ENCODE results near the gene EEPD1.

EEPD1 gene

DNA sequence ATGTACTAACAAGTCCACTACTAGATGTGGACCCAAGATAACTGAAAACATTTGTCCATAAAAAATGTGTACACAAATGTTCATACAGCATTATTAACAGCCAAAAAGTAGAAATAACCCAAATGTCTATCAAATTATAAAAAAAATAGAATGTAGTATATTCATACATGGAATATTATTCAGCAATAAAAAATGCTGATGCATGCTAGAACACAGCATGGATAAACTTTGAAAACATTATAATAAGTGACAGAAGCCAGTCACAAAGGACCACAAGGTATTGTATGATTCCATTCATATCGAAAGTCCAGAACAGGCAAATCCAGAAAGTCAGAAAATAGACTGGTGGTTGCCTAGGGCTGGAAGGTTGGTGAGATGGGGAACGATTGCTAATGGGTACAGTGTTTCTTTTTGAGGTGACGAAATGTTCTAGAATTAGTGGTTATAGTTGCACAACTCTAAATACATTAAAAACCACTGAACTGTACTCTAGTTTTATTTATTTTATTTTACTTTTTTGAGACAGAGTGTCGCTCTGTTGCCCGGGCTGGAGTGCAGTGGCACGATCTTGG lies 193.3 kb downstream of the EEPD1 start:
- H3K27ac ChIP-seq (ENCODE audit: low read depth, low read length): no peak overlapping the region
- no peaks in the 10 kb centered on the region for H3K9me3 ChIP-seq (ENCODE audit: control insufficient read depth in 1 of 2, low read length in 2 of 2)
- no peaks in the 10 kb centered on the region for H3K4me1 ChIP-seq (ENCODE audit: control insufficient read depth in 1 of 2, insufficient read depth in 2 of 2, low read length in 2 of 2)
- no peaks in the 10 kb centered on the region for H3K36me3 ChIP-seq (ENCODE audit: control insufficient read depth in 1 of 2, insufficient read depth in 2 of 2, low read length in 2 of 2)
- H3K9ac ChIP-seq (ENCODE audit: low read depth in 1 of 2, low read length in 2 of 2): no peak overlapping the region
- H3K4me3 ChIP-seq (ENCODE audit: low read depth in 1 of 2, low read length in 2 of 2): no peak overlapping the region
- H3K27me3 ChIP-seq (ENCODE audit: control insufficient read depth in 1 of 2, insufficient read depth in 2 of 2, low read length in 2 of 2): no peaks in the 10 kb centered on the region

DNA sequence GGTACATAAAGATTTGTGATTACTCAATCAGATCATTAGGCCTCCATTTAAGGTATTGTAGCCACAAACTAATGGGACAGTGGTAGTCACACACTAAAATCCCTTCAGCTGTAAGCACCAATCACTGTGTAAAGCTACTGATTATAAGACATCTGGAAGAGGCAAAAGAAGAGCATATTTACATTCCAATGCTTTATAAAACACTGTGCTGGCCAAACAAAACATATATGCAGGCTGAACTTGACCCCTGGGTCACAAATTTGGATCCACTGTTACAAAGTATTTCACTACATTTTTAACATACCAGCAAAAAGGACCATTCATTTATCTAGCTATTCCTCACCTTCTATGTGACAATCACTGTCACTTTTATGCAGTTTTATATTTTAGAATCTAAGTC lies 195.2 kb downstream of the EEPD1 start:
- Histone ChIP-seq H3K9me3 (ENCODE audit: control insufficient read depth in 1 of 2, low read length in 2 of 2) (no peaks in the 10 kb centered on the region), H3K27ac (ENCODE audit: low read depth, low read length) (no peak overlapping the region), H3K27me3 (ENCODE audit: control insufficient read depth in 1 of 2, insufficient read depth in 2 of 2, low read length in 2 of 2) (no peaks in the 10 kb centered on the region), H3K4me1 (ENCODE audit: control insufficient read depth in 1 of 2, insufficient read depth in 2 of 2, low read length in 2 of 2) (no peaks in the 10 kb centered on the region), H3K36me3 (ENCODE audit: control insufficient read depth in 1 of 2, insufficient read depth in 2 of 2, low read length in 2 of 2) (no peaks in the 10 kb centered on the region), H3K9ac (ENCODE audit: low read depth in 1 of 2, low read length in 2 of 2) (no peak overlapping the region), H3K4me3 (ENCODE audit: low read depth in 1 of 2, low read length in 2 of 2) (no peak overlapping the region)

DNA sequence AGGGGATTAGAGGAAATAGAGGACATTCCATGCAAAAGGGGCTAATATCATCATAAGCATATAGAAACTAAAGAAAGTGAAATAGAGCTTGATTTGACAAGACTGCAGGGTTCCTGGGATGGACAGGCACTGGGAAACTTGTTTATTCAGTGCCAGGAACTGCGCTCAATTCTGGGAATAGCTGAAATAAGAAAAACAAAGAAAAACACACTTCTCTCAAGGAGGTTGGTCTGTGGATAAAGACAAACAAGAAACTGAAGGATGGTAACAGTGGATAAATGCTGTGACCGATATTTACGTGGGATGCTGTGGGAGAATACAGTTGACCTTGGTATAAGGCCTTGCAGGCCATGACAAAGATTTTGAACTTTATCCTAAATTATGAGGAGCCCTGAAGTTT lies 195.7 kb downstream of the EEPD1 start:
- Histone ChIP-seq H3K27ac (ENCODE audit: low read depth, low read length) (no peak overlapping the region), H3K9me3 (ENCODE audit: control insufficient read depth in 1 of 2, low read length in 2 of 2) (no peaks in the 10 kb centered on the region), H3K4me3 (ENCODE audit: low read depth in 1 of 2, low read length in 2 of 2) (no peak overlapping the region), H3K27me3 (ENCODE audit: control insufficient read depth in 1 of 2, insufficient read depth in 2 of 2, low read length in 2 of 2) (no peaks in the 10 kb centered on the region), H3K4me1 (ENCODE audit: control insufficient read depth in 1 of 2, insufficient read depth in 2 of 2, low read length in 2 of 2) (no peaks in the 10 kb centered on the region), H3K36me3 (ENCODE audit: control insufficient read depth in 1 of 2, insufficient read depth in 2 of 2, low read length in 2 of 2) (no peaks in the 10 kb centered on the region), H3K9ac (ENCODE audit: low read depth in 1 of 2, low read length in 2 of 2) (no peak overlapping the region)

DNA sequence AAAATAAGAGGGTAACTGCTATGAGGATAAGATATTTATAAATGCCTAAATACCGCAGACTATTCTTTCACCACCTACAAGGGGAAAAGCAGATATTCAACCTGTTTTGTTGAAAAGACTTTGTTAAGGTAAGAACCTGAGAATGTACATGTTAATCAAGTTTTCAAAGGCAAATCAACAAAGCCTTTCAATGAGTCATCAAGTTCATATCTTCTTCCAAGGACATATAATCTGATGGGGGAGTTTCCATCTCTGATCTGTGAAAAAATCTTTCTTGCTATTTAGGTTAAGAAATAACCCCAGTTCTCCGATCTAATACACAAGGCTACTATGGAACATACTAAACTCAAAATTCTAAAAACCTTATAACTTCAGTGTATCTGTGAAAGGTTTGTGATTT lies 196.6 kb downstream of the EEPD1 start:
- H3K27me3 ChIP-seq (ENCODE audit: control insufficient read depth in 1 of 2, insufficient read depth in 2 of 2, low read length in 2 of 2): no peaks in the 10 kb centered on the region
- no peak overlapping the region for H3K9ac ChIP-seq (ENCODE audit: low read depth in 1 of 2, low read length in 2 of 2)
- no peaks in the 10 kb centered on the region for H3K36me3 ChIP-seq (ENCODE audit: control insufficient read depth in 1 of 2, insufficient read depth in 2 of 2, low read length in 2 of 2)
- no peaks in the 10 kb centered on the region for H3K4me1 ChIP-seq (ENCODE audit: control insufficient read depth in 1 of 2, insufficient read depth in 2 of 2, low read length in 2 of 2)
- H3K4me3 ChIP-seq (ENCODE audit: low read depth in 1 of 2, low read length in 2 of 2): no peak overlapping the region
- no peaks in the 10 kb centered on the region for H3K9me3 ChIP-seq (ENCODE audit: control insufficient read depth in 1 of 2, low read length in 2 of 2)
- no peak overlapping the region for H3K27ac ChIP-seq (ENCODE audit: low read depth, low read length)

Data from duodenal mucosa (tissue), 2 donors.